Cardiac fibroblast (primary cell): Measurements from ENCODE around the gene ESRRA.
A peak's percentile ranks its signal among the peaks of the same experiment; 100 is the strongest.

ENCODE experiments used
- DNase-seq, 2 donors: peaks; one replicate each; pipeline versions ENCODE4 v3.0.0 to v3.0.0-alpha.2; 2010; ENCODE audit warnings: low read depth in 2 of 2
- H3K4me3 ChIP-seq, 2 donors: replicated peaks in 1 of 2; 1 replicate in 1 of 2; 2 replicates in 1 of 2; pipeline ENCODE4 v1.5.1; 2011; ENCODE audit warnings: low read depth in 2 of 2, low read length in 2 of 2, mild to moderate bottlenecking in 2 of 2, moderate library complexity in 1 of 2
- CTCF ChIP-seq: IDR thresholded peaks from one replicate; pipeline ENCODE4 v1.5.1; 2011; ENCODE audit warnings: low read depth, mild to moderate bottlenecking, low read length, inconsistent platforms

ESRRA gene

GRCh38 chr11:64316672-64317324 lies 11.5 kb downstream of the ESRRA start:
- TF ChIP-seq CTCF, result no peak

GRCh38 chr11:64317325-64317960 lies 12.1 kb downstream of the ESRRA start, which contains the start of gene TRMT112:
Gene TRMT112 (minus strand): TSS chr11:64317559. CDS start chr11:64317526, 33 bp downstream.
- peak within 1 kb of the TSS; percentile 96 to 98 for H3K4me3 ChIP-seq
- DNase-seq, result peak; percentile 97 to 99
- no peak for TF ChIP-seq CTCF

More at GRCh38 chr11:64316672-64317324, 11.5 kb downstream of the ESRRA start:
- H3K4me3 ChIP-seq, result peak overlapping the region; percentile 96 to 98
- DNase-seq, result no peak

GRCh38 chr11:64317961-64318765 lies 12.8 kb downstream of the ESRRA start, which contains the start of gene PRDX5:
Gene PRDX5 (plus strand): TSS chr11:64318121. CDS start chr11:64318216, 95 bp downstream.
- DNase-seq, result peak; percentile 97 to 98
- TF ChIP-seq CTCF, result peak; percentile 1
- H3K4me3 ChIP-seq, result peak within 1 kb of the TSS; percentile 96 to 98

- no peak for DNase-seq
- no peak for TF ChIP-seq CTCF
- peak overlapping the region; percentile 96 to 98 for H3K4me3 ChIP-seq
Measured at GRCh38 chr11:64318766-64319761, 13.7 kb downstream of the ESRRA start.

- H3K4me3 ChIP-seq, result no peak overlapping the region
- DNase-seq, result no peak
- no peak for TF ChIP-seq CTCF
Measured at GRCh38 chr11:64320556-64320955, 15.2 kb downstream of the ESRRA start.

GRCh38 chr11:64321026-64321425 lies 15.7 kb downstream of the ESRRA start:
- DNase-seq, result no peak
- no peak for TF ChIP-seq CTCF
- H3K4me3 ChIP-seq, result no peak overlapping the region
